Trophoblast cell (in vitro differentiated cells and primary cell): ENCODE data around the gene KIRREL3.

ENCODE experiments used
- DNase-seq, 2 donors: peaks; one replicate each; pipeline ENCODE4 v3.0.0-alpha.2; 2016
- H2AFZ ChIP-seq: 2 replicates; pipeline ENCODE4 v1.6.1; 2013; ENCODE audit warnings: low read length, moderate library complexity, mild to moderate bottlenecking; ENCODE audit not compliant: insufficient read depth, poor library complexity
- H2AK5ac ChIP-seq: 2 replicates; pipeline ENCODE4 v1.6.1; 2013; ENCODE audit warnings: mild to moderate bottlenecking, low read length
- H2BK120ac ChIP-seq: 2 replicates; pipeline ENCODE4 v1.6.1; 2013; ENCODE audit warnings: low read length, mild to moderate bottlenecking, moderate library complexity; ENCODE audit not compliant: insufficient read depth, poor library complexity
- H2BK12ac ChIP-seq: 2 replicates; pipeline ENCODE4 v1.6.1; 2013; ENCODE audit warnings: mild to moderate bottlenecking, low read length, moderate library complexity
- H2BK5ac ChIP-seq: 2 replicates; pipeline ENCODE4 v1.6.1; 2013; ENCODE audit warnings: low read length, low read depth, moderate library complexity, mild to moderate bottlenecking; ENCODE audit not compliant: poor library complexity
- H3K14ac ChIP-seq: 2 replicates; pipeline ENCODE4 v1.6.1; 2013; ENCODE audit warnings: mild to moderate bottlenecking, low read length
- H3K18ac ChIP-seq: 2 replicates; pipeline ENCODE4 v1.6.1; 2013; ENCODE audit warnings: mild to moderate bottlenecking, low read length
- H3K23ac ChIP-seq: 2 replicates; pipeline ENCODE4 v1.6.1; 2013; ENCODE audit warnings: low read length
- H3K27ac ChIP-seq: 2 replicates; pipeline ENCODE4 v1.5.1; 2013; ENCODE audit warnings: low read depth, mild to moderate bottlenecking, inconsistent platforms, low read length, moderate library complexity
- H3K27me3 ChIP-seq: 2 replicates; pipeline ENCODE4 v1.6.1; 2013; ENCODE audit warnings: inconsistent platforms, mild to moderate bottlenecking, low read length, moderate library complexity; ENCODE audit not compliant: insufficient read depth
- H3K36me3 ChIP-seq, 2 experiments: 1 replicate in 1 of 2; 2 replicates in 1 of 2; pipeline ENCODE4 v1.6.1; 2013; ENCODE audit warnings: low read length in 2 of 2, mild to moderate bottlenecking in 2 of 2, moderate library complexity in 1 of 2; ENCODE audit not compliant: insufficient read depth in 2 of 2, control insufficient read depth in 1 of 2
- H3K4ac ChIP-seq: 2 replicates; pipeline ENCODE4 v1.6.1; 2013; ENCODE audit warnings: low read depth, mild to moderate bottlenecking, low read length, moderate library complexity
- H3K4me1 ChIP-seq, 2 experiments: 1 replicate in 1 of 2; 2 replicates in 1 of 2; pipeline ENCODE4 v1.6.1; 2013; ENCODE audit warnings: low read length in 2 of 2, mild to moderate bottlenecking in 2 of 2, moderate library complexity in 1 of 2; ENCODE audit not compliant: insufficient read depth in 2 of 2, control insufficient read depth in 1 of 2
- H3K4me2 ChIP-seq: 2 replicates; pipeline ENCODE4 v1.6.1; 2013; ENCODE audit warnings: inconsistent platforms, mild to moderate bottlenecking, low read length, moderate library complexity
- H3K4me3 ChIP-seq: 2 replicates; pipeline ENCODE4 v1.5.1; 2013; ENCODE audit warnings: mild to moderate bottlenecking, low read depth, low read length, inconsistent platforms
- H3K79me1 ChIP-seq: one replicate; pipeline ENCODE4 v1.6.1; 2013; ENCODE audit warnings: low read length
- H3K79me2 ChIP-seq: 2 replicates; pipeline ENCODE4 v1.6.1; 2013; ENCODE audit warnings: low read length, mild to moderate bottlenecking; ENCODE audit not compliant: control insufficient read depth, insufficient read depth, poor library complexity
- H3K9ac ChIP-seq: 2 replicates; pipeline ENCODE4 v1.6.1; 2013; ENCODE audit warnings: mild to moderate bottlenecking, low read length
- H3K9me3 ChIP-seq: 2 replicates; pipeline ENCODE4 v1.6.1; 2013; ENCODE audit warnings: low read depth, mild to moderate bottlenecking, control low read depth, inconsistent platforms, low read length; ENCODE audit not compliant: insufficient read depth
- H4K12ac ChIP-seq: 2 replicates; pipeline ENCODE4 v1.6.1; 2013; ENCODE audit warnings: low read depth, mild to moderate bottlenecking, low read length, moderate library complexity
- H4K8ac ChIP-seq: 2 replicates; pipeline ENCODE4 v1.6.1; 2013; ENCODE audit warnings: low read depth, mild to moderate bottlenecking, low read length, moderate library complexity
- H4K91ac ChIP-seq: one replicate; pipeline ENCODE4 v1.6.1; 2013; ENCODE audit warnings: low read depth, mild to moderate bottlenecking, low read length, moderate library complexity
- WGBS: extraction: QIAGEN DNeasy Blood & Tissue Kit; methylation state at CpG from one replicate; pipeline ENCODE4 v1.1.7; 2013; ENCODE audit warnings: missing lambda C conversion rate; ENCODE audit not compliant: insufficient read length, insufficient coverage; ENCODE audit errors: extremely low coverage; 5-methylcytosine and 5-hydroxymethylcytosine counted together

The KIRREL3 gene

GRCh38 chr11:126981635-126982034 lies 18.9 kb downstream of the KIRREL3 start:
- no peak overlapping the region for H3K4ac ChIP-seq
- H3K36me3 ChIP-seq, result no peaks in the 10 kb centered on the region
- peaks cover 3% of the 10 kb centered on the region for H3K9me3 ChIP-seq
- WGBS, result no CpG with 5 or more reads among the region's 2 CpGs
- H3K4me3 ChIP-seq, result no peak overlapping the region
- H4K8ac ChIP-seq, result no peak overlapping the region
- H3K79me2 ChIP-seq, result no peaks in the 10 kb centered on the region
- no peak overlapping the region for H2BK12ac ChIP-seq
- no peaks in the 10 kb centered on the region for H3K79me1 ChIP-seq
- H2BK5ac ChIP-seq, result no peak overlapping the region
- no peak for DNase-seq
- H3K9ac ChIP-seq, result no peak overlapping the region
- no peak overlapping the region for H3K23ac ChIP-seq
- no peak overlapping the region for H2AFZ ChIP-seq
- H4K91ac ChIP-seq, result no peak overlapping the region
- no peaks in the 10 kb centered on the region for H3K27me3 ChIP-seq
- no peak overlapping the region for H3K14ac ChIP-seq
- no peaks in the 10 kb centered on the region for H3K4me1 ChIP-seq
- H2BK120ac ChIP-seq, result no peak overlapping the region
- no peak overlapping the region for H3K4me2 ChIP-seq
- H2AK5ac ChIP-seq, result no peak overlapping the region
- H3K27ac ChIP-seq, result no peak overlapping the region
- H3K18ac ChIP-seq, result no peak overlapping the region
- H4K12ac ChIP-seq, result no peak overlapping the region

GRCh38 chr11:126978911-126979310 lies 21.7 kb downstream of the KIRREL3 start:
- Histone ChIP-seq H3K27me3 (no peaks in the 10 kb centered on the region), H3K23ac (no peak overlapping the region), H3K4me3 (no peak overlapping the region), H2AFZ (no peak overlapping the region), H2BK5ac (no peak overlapping the region), H3K79me2 (no peaks in the 10 kb centered on the region), H3K27ac (no peak overlapping the region), H3K79me1 (no peaks in the 10 kb centered on the region), H3K36me3 (no peaks in the 10 kb centered on the region), H3K4ac (no peak overlapping the region), H3K4me1 (no peaks in the 10 kb centered on the region), H3K9ac (no peak overlapping the region), H3K18ac (no peak overlapping the region), H4K8ac (no peak overlapping the region), H3K14ac (no peak overlapping the region), H2AK5ac (no peak overlapping the region), H2BK120ac (no peak overlapping the region), H4K12ac (no peak overlapping the region), H3K9me3 (no peaks in the 10 kb centered on the region), H3K4me2 (no peak overlapping the region), H2BK12ac (no peak overlapping the region), H4K91ac (no peak overlapping the region)
- no CpG with 5 or more reads among the region's 5 CpGs for whole genome bisulfite sequencing
- DNase-seq, result no peak

GRCh38 chr11:126978165-126978564 lies 22.4 kb downstream of the KIRREL3 start:
- DNase-seq, result peak in 1 of 2 donors; percentile 17
- H3K4ac ChIP-seq, result no peak overlapping the region
- H2AFZ ChIP-seq, result no peak overlapping the region
- no peak overlapping the region for H4K12ac ChIP-seq
- no peak overlapping the region for H3K18ac ChIP-seq
- H2BK5ac ChIP-seq, result no peak overlapping the region
- no peak overlapping the region for H3K4me3 ChIP-seq
- no peak overlapping the region for H3K14ac ChIP-seq
- H3K27ac ChIP-seq, result no peak overlapping the region
- H2BK12ac ChIP-seq, result no peak overlapping the region
- no peaks in the 10 kb centered on the region for H3K79me2 ChIP-seq
- H3K9me3 ChIP-seq, result no peaks in the 10 kb centered on the region
- no peak overlapping the region for H4K8ac ChIP-seq
- no peak overlapping the region for H4K91ac ChIP-seq
- no peak overlapping the region for H2AK5ac ChIP-seq
- H3K4me1 ChIP-seq, result no peaks in the 10 kb centered on the region
- H3K23ac ChIP-seq, result no peak overlapping the region
- no peak overlapping the region for H2BK120ac ChIP-seq
- H3K4me2 ChIP-seq, result no peak overlapping the region
- no peaks in the 10 kb centered on the region for H3K79me1 ChIP-seq
- no CpG with 5 or more reads among the region's 3 CpGs for WGBS
- no peaks in the 10 kb centered on the region for H3K36me3 ChIP-seq
- H3K9ac ChIP-seq, result no peak overlapping the region
- H3K27me3 ChIP-seq, result no peaks in the 10 kb centered on the region

DNA sequence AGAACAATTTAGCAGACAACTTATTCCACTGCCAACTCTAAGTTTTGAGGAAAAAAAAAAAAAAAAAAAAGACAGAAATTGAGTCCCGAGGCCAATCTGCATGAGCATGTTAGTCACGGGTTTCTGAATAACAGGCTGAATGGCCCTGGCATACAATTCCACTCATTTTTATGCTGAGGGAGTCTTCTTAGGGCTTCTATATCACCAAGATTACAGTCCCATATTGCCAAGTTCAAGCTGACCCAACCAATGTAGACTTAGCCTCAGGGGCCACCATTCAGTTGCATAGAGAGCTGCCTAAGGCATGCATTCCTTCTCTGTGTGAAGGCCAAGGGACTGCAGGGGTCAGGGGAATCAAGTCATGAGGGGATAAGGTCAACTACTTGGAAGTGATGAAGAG lies 27.5 kb downstream of the KIRREL3 start:
- Histone ChIP-seq H3K4me2 (no peak overlapping the region), H2BK5ac (no peak overlapping the region), H3K27me3 (no peaks in the 10 kb centered on the region), H3K4me3 (no peak overlapping the region), H2BK120ac (no peak overlapping the region), H3K79me2 (no peaks in the 10 kb centered on the region), H2BK12ac (no peak overlapping the region), H3K4ac (no peak overlapping the region), H3K4me1 (peaks cover 0 to 3% of the 10 kb centered on the region in 2 experiments), H3K23ac (no peak overlapping the region), H3K14ac (no peak overlapping the region), H3K9me3 (peaks cover 4% of the 10 kb centered on the region), H3K27ac (no peak overlapping the region), H4K91ac (no peak overlapping the region), H3K18ac (no peak overlapping the region), H4K12ac (no peak overlapping the region), H2AK5ac (no peak overlapping the region), H3K79me1 (no peaks in the 10 kb centered on the region), H3K9ac (no peak overlapping the region), H4K8ac (no peak overlapping the region), H2AFZ (no peak overlapping the region), H3K36me3 (no peaks in the 10 kb centered on the region)
- DNase-seq, result peak; percentile 94 to 98
- WGBS, result no CpG with 5 or more reads among the region's 2 CpGs
